Keratinocyte (primary cell): Measurements from ENCODE around the gene C3orf20. TPM values are rescaled to one million over a fixed set of nuclear protein-coding genes. Genes with fewer than 3 reads are reported as not detected.

Experiments
- DNase-seq: peaks from one replicate; pipeline ENCODE4 v3.0.0-alpha.2; 2011; ENCODE audit warnings: low read depth, missing footprints, low spot score
- FAIRE-seq: peaks from 2 replicates; lab custom pipeline; 2011; peaks lifted over from hg19 to GRCh38; lab: Jason Lieb, UNC
- H2AFZ ChIP-seq: 2 replicates; pipeline ENCODE4 v1.6.0; 2012; ENCODE audit warnings: low read length, control low read depth, inconsistent platforms; ENCODE audit not compliant: control insufficient read depth
- H3K27ac ChIP-seq: 2 replicates; pipeline ENCODE4 v1.5.1; 2011; ENCODE audit warnings: low read length; ENCODE audit not compliant: control insufficient read depth, insufficient read depth
- H3K27me3 ChIP-seq: 3 replicates; pipeline ENCODE4 v1.6.0; 2011; ENCODE audit warnings: low read length; ENCODE audit not compliant: control insufficient read depth, insufficient read depth; ENCODE audit errors: extremely low read depth
- H3K36me3 ChIP-seq, 2 experiments: 2 replicates in 1 of 2; 3 replicates in 1 of 2; pipeline ENCODE4 v1.5.1; 2011; ENCODE audit warnings: low read length in 2 of 2, mild to moderate bottlenecking in 1 of 2; ENCODE audit not compliant: control insufficient read depth in 2 of 2, insufficient read depth in 2 of 2; ENCODE audit errors: extremely low read depth in 1 of 2
- H3K4me1 ChIP-seq: 3 replicates; pipeline ENCODE4 v1.5.1; 2011; ENCODE audit warnings: low read length; ENCODE audit not compliant: control insufficient read depth, insufficient read depth; ENCODE audit errors: extremely low read depth
- H3K4me2 ChIP-seq: 3 replicates; pipeline ENCODE4 v1.6.0; 2011; ENCODE audit warnings: low read depth, low read length; ENCODE audit not compliant: control insufficient read depth, insufficient read depth; ENCODE audit errors: extremely low read depth
- H3K4me3 ChIP-seq, 3 experiments: fragments of 200-600 bp in 1 of 3; sonication (generic) in 1 of 3; 2 replicates in 2 of 3; 3 replicates in 1 of 3; pipeline ENCODE4 v1.5.1; 2011 to 2016; ENCODE audit warnings: low read length in 3 of 3, mild to moderate bottlenecking in 3 of 3, control low read depth in 2 of 3, inconsistent platforms in 1 of 3, low read depth in 1 of 3, mixed read lengths in 1 of 3, mixed run types in 1 of 3, moderate library complexity in 1 of 3; ENCODE audit not compliant: control insufficient read depth in 2 of 3, insufficient read depth in 2 of 3; ENCODE audit errors: extremely low read depth in 1 of 3
- H3K79me2 ChIP-seq: 2 replicates; pipeline ENCODE4 v1.6.0; 2012; ENCODE audit warnings: low read length; ENCODE audit not compliant: control insufficient read depth, insufficient read depth
- H3K9ac ChIP-seq: 3 replicates; pipeline ENCODE4 v1.6.0; 2011; ENCODE audit warnings: low read length; ENCODE audit not compliant: control insufficient read depth, insufficient read depth; ENCODE audit errors: extremely low read depth
- H3K9me1 ChIP-seq: 3 replicates; pipeline ENCODE4 v1.6.0; 2011; ENCODE audit warnings: low read length; ENCODE audit not compliant: control insufficient read depth, insufficient read depth; ENCODE audit errors: extremely low read depth
- H3K9me3 ChIP-seq: 2 replicates; pipeline ENCODE4 v1.5.1; 2012; ENCODE audit warnings: low read depth, low read length; ENCODE audit not compliant: control insufficient read depth
- H4K20me1 ChIP-seq: 3 replicates; pipeline ENCODE4 v1.6.0; 2011; ENCODE audit warnings: low read length; ENCODE audit not compliant: control insufficient read depth, insufficient read depth; ENCODE audit errors: extremely low read depth
- CTCF ChIP-seq, 3 experiments: IDR thresholded peaks in 1 of 3; conservative IDR thresholded peaks in 1 of 3; optimal IDR thresholded peaks in 1 of 3; 2 replicates in 2 of 3; 3 replicates in 1 of 3; pipeline versions ENCODE3 to v1.5.1; 2011; ENCODE audit warnings: low read length in 3 of 3, mild to moderate bottlenecking in 3 of 3, moderate library complexity in 2 of 3, control low read depth in 1 of 3, inconsistent platforms in 1 of 3; ENCODE audit not compliant: insufficient read depth in 2 of 3; ENCODE audit errors: extremely low read depth in 1 of 3
- EZH2 ChIP-seq: IDR thresholded peaks from one replicate; pipeline ENCODE4 v1.6.1; 2012; ENCODE audit warnings: inconsistent platforms, mild to moderate bottlenecking, low read length, moderate library complexity
- dilution Hi-C: fragments of 300-500 bp; cut with MboI; formaldehyde crosslinking; loops from one replicate; pipeline ENCODE4 v1.7.0; 2020; ENCODE audit warnings: low sequenced_read_pairs; ENCODE audit not compliant: extremely low pct_ligation_motif_present
- polyA plus RNA-seq, 5 experiments: library from polyadenylated mRNA; depleted of rRNA in 3 of 5; stranded (reverse) in 3 of 5; stranded (forward) in 1 of 5; unstranded in 1 of 5; fragments of >200 nt; gene quantifications; 1 replicate in 1 of 5; 2 replicates in 3 of 5; 3 replicates in 1 of 5; pipeline versions ENCODE4 v1.2.1 to v1.2.3, GENCODE V29; 2011 to 2012; ENCODE audit warnings: missing spikeins in 2 of 5, low read depth in 1 of 5, low replicate concordance in 1 of 5

C3orf20 gene
- polyA plus RNA-seq, 1 donor (not counting 4 experiments of a cell fraction or from before 2014, with no cell fraction given), result not detected

GRCh38 chr3:14771593-14772497, 96.9 kb downstream of the C3orf20 start:
- DNase-seq (no peak), FAIRE-seq (no peak)
- no peaks in the 10 kb centered on the region for H3K9me3 ChIP-seq
- no peaks in the 10 kb centered on the region for H3K36me3 ChIP-seq
- TF ChIP-seq CTCF (optimal IDR thresholded peaks at IDR 0.05 in 1 of 3, IDR thresholded peaks at IDR 0.05 in 1 of 3, conservative IDR thresholded peaks at IDR 0.05 in 1 of 3; ENCODE audit: extremely low read depth in 1 of 3, insufficient read depth in 2 of 3, low read length in 3 of 3) (no peak), EZH2 (no peak)
- no peak overlapping the region for H3K27ac ChIP-seq
- H3K9me1 ChIP-seq, result no peaks in the 10 kb centered on the region
- no peak overlapping the region for H2AFZ ChIP-seq
- dilution Hi-C loops, result no loop called here
- no peaks in the 10 kb centered on the region for H3K79me2 ChIP-seq
- no peak overlapping the region for H3K4me3 ChIP-seq
- H4K20me1 ChIP-seq, result no peaks in the 10 kb centered on the region
- no peaks in the 10 kb centered on the region for H3K4me1 ChIP-seq
- no peak overlapping the region for H3K4me2 ChIP-seq
- no peak overlapping the region for H3K9ac ChIP-seq
- H3K27me3 ChIP-seq, result no peaks in the 10 kb centered on the region

GRCh38 chr3:14772533-14773138, 97.7 kb downstream of the C3orf20 start:
- Histone ChIP-seq H3K4me2 (no peak overlapping the region), H3K9me3 (no peaks in the 10 kb centered on the region), H3K79me2 (no peaks in the 10 kb centered on the region), H3K27me3 (no peaks in the 10 kb centered on the region), H3K27ac (no peak overlapping the region), H3K9ac (no peak overlapping the region), H4K20me1 (no peaks in the 10 kb centered on the region), H3K4me1 (no peaks in the 10 kb centered on the region), H3K36me3 (no peaks in the 10 kb centered on the region), H3K4me3 (no peak overlapping the region), H3K9me1 (no peaks in the 10 kb centered on the region), H2AFZ (no peak overlapping the region)
- DNase-seq, result no peak
- FAIRE-seq, result no peak
- dilution Hi-C loops, result no loop called here
- no peak for TF ChIP-seq EZH2
- no peak for TF ChIP-seq CTCF (optimal IDR thresholded peaks at IDR 0.05 in 1 of 3, IDR thresholded peaks at IDR 0.05 in 1 of 3, conservative IDR thresholded peaks at IDR 0.05 in 1 of 3; ENCODE audit: extremely low read depth in 1 of 3, insufficient read depth in 2 of 3, low read length in 3 of 3)
